ENCODE measurements around the gene ZNF225. TPM values are rescaled to one million over a fixed set of nuclear protein-coding genes. Genes with fewer than 3 reads are reported as not detected.

ZNF225 gene
- total and polyA plus RNA-seq, 2 donors (not counting 1 experiment from before 2014, with no cell fraction given), result 1.4 to 13.1 TPM

- Histone ChIP-seq H3K9me3 (ENCODE audit: control extremely low read depth in 1 of 3, control insufficient read depth in 2 of 3, insufficient read depth in 1 of 3, low read length in 2 of 3) (peaks cover 18 to 49% (median 28%) of the 10 kb centered on the region in 3 donors), H3K9ac (ENCODE audit: low read length) (no peak overlapping the region), H3K27ac (ENCODE audit: low read length in 2 of 2) (no peak overlapping the region), H2AFZ (ENCODE audit: insufficient read depth, low read depth, low read length, poor library complexity, severe bottlenecking) (no peak overlapping the region), H3K4me2 (replicated peaks; ENCODE audit: low read depth, low read length, poor library complexity, severe bottlenecking) (no peak overlapping the region), H4K20me1 (ENCODE audit: control insufficient read depth, insufficient read depth, low read length, poor library complexity, severe bottlenecking) (no peaks in the 10 kb centered on the region), H3K27me3 (replicated peaks in 1 of 4; ENCODE audit: control extremely low read depth in 1 of 4, control insufficient read depth in 3 of 4, insufficient read depth in 4 of 4, low read length in 3 of 4) (no peaks in the 10 kb centered on the region), H3K79me2 (ENCODE audit: control insufficient read depth, insufficient read depth, low read length) (no peaks in the 10 kb centered on the region), H3K4me3 (ENCODE audit: control extremely low read depth in 1 of 5, extremely low read depth in 1 of 5, insufficient read depth in 1 of 5, low read depth in 2 of 5, low read length in 4 of 5) (no peak overlapping the region), H3K36me3 (replicated peaks in 1 of 2; ENCODE audit: control extremely low read depth in 1 of 2, control insufficient read depth in 1 of 2, extremely low read depth in 1 of 2, insufficient read depth in 2 of 2, low read length in 1 of 2) (no peaks in the 10 kb centered on the region), H3K4me1 (ENCODE audit: control insufficient read depth in 2 of 2, insufficient read depth in 2 of 2, low read length in 2 of 2) (no peaks in the 10 kb centered on the region)
- DNase-seq (no peak), ATAC-seq (ENCODE audit: low read depth) (no peak)
- Mint-ChIP-seq H3K4me1 (no peaks in the 10 kb centered on the region), H3K9me3 (ENCODE audit: insufficient read depth) (peaks cover 21% of the 10 kb centered on the region), H3K4me3 (no peak overlapping the region), H3K27me3 (no peaks in the 10 kb centered on the region), H3K27ac (no peak overlapping the region)
- POLR2A ChIA-PET, result interaction anchor here (0.5 kb wide), 1 partner anchor 64 kb away, joined by 11 read pairs; no protein-coding TSS in a partner anchor
- intact Hi-C loops (cut with micrococcal nuclease), result no loop called here
- TF ChIP-seq CTCF (IDR thresholded peaks at IDR 0.05) (no peak), EZH2 (IDR thresholded peaks at IDR 0.05; ENCODE audit: borderline replicate concordance, insufficient read depth, low read depth, low read length, poor library complexity, severe bottlenecking) (no peak)
- CTCF ChIA-PET, result no interaction called here
- WGBS (ENCODE audit: insufficient coverage), result 73% methylated on average over 4 of the region's 10 CpGs
Measured at GRCh38 chr19:44182145-44182544, 68.9 kb downstream of the ZNF225 start.

Small RNAs within 50 kb of the gene (small RNA-seq; reads per million reads assigned to genes)
- gene RNU6-902P (ENCODE audit: insufficient read length, low read depth, low replicate concordance), result not detected

Other genes with a start within 250 kb of the ZNF225 start
- gene ZNF404, start 229.4 kb upstream of the ZNF225 start, total RNA-seq, result 5.5 and 6.6 TPM in 2 replicates
- gene ZNF404, start 229.4 kb upstream of the ZNF225 start, polyA plus RNA-seq, result 3.1 and 4.5 TPM in 2 replicates
- gene ZNF45, start 178.1 kb upstream of the ZNF225 start, total RNA-seq, result 30.1 and 31.7 TPM in 2 replicates
- gene ZNF45, start 178.1 kb upstream of the ZNF225 start, polyA plus RNA-seq, result 10.6 and 11.1 TPM in 2 replicates
- gene ZNF221, start 162.2 kb upstream of the ZNF225 start, total RNA-seq, result 5.0 and 7.0 TPM in 2 replicates
- 0.63 and 2.1 TPM in 2 replicates for gene ZNF221, start 162.2 kb upstream of the ZNF225 start, polyA plus RNA-seq
- gene ZNF155, start 129.2 kb upstream of the ZNF225 start, total RNA-seq, result 8.4 and 8.9 TPM in 2 replicates
- gene ZNF155, start 129.2 kb upstream of the ZNF225 start, polyA plus RNA-seq, result 3.8 and 8.1 TPM in 2 replicates
- gene ZNF230, start 110.4 kb upstream of the ZNF225 start, total RNA-seq, result 16.8 TPM in 2 replicates
- gene ZNF230, start 110.4 kb upstream of the ZNF225 start, polyA plus RNA-seq, result 3.6 and 3.7 TPM in 2 replicates
- 7.5 and 9.1 TPM in 2 replicates for gene ZNF222, start 88.0 kb upstream of the ZNF225 start, total RNA-seq
- gene ZNF222, start 88.0 kb upstream of the ZNF225 start, polyA plus RNA-seq, result 2.5 and 4.3 TPM in 2 replicates
- gene ZNF223, start 61.4 kb upstream of the ZNF225 start, total RNA-seq, result 7.3 and 9.5 TPM in 2 replicates
- gene ZNF223, start 61.4 kb upstream of the ZNF225 start, polyA plus RNA-seq, result 2.9 and 7.1 TPM in 2 replicates
- 3.3 and 4.9 TPM in 2 replicates for gene ZNF284, start 41.2 kb upstream of the ZNF225 start, total RNA-seq
- 2.1 and 3.4 TPM in 2 replicates for gene ZNF284, start 41.2 kb upstream of the ZNF225 start, polyA plus RNA-seq
- 94.2 and 96.1 TPM in 2 replicates for gene ZNF224, start 19.0 kb upstream of the ZNF225 start, total RNA-seq
- gene ZNF224, start 19.0 kb upstream of the ZNF225 start, polyA plus RNA-seq, result 30.7 and 53.7 TPM in 2 replicates
- gene ZNF234, start 28.2 kb downstream of the ZNF225 start, total RNA-seq, result 24.1 and 27.5 TPM in 2 replicates
- gene ZNF234, start 28.2 kb downstream of the ZNF225 start, polyA plus RNA-seq, result 2.1 and 3.1 TPM in 2 replicates
- gene ZNF226, start 51.7 kb downstream of the ZNF225 start, total RNA-seq, result 55.8 and 58.8 TPM in 2 replicates
- 14.8 and 17.8 TPM in 2 replicates for gene ZNF226, start 51.7 kb downstream of the ZNF225 start, polyA plus RNA-seq
- gene ZNF227, start 99.1 kb downstream of the ZNF225 start, total RNA-seq, result 49.5 and 53.0 TPM in 2 replicates
- gene ZNF227, start 99.1 kb downstream of the ZNF225 start, polyA plus RNA-seq, result 5.9 and 6.0 TPM in 2 replicates
- 1.2 and 1.3 TPM in 2 replicates for gene ZNF233, start 146.5 kb downstream of the ZNF225 start, total RNA-seq
- gene ZNF233, start 146.5 kb downstream of the ZNF225 start, polyA plus RNA-seq, result 0.61 and 0.75 TPM in 2 replicates
- 18.8 and 19.5 TPM in 2 replicates for gene ZNF235, start 191.6 kb downstream of the ZNF225 start, total RNA-seq
- gene ZNF235, start 191.6 kb downstream of the ZNF225 start, polyA plus RNA-seq, result 4.3 and 4.7 TPM in 2 replicates
- 1.7 and 2.5 TPM in 2 replicates for gene ZNF112, start 243.3 kb downstream of the ZNF225 start, total RNA-seq
- gene ZNF112, start 243.3 kb downstream of the ZNF225 start, polyA plus RNA-seq, result 0.51 and 0.66 TPM in 2 replicates